ENCODE measurements around the gene MTG2. TPM values are rescaled to one million over a fixed set of nuclear protein-coding genes. Genes with fewer than 3 reads are reported as not detected.

MTG2 gene
- total and polyA plus RNA-seq, 2 of the 13 experiments (the other 11 are each of a cell fraction or from before 2014, with no cell fraction given), result 20.4 to 37.8 TPM

DNA sequence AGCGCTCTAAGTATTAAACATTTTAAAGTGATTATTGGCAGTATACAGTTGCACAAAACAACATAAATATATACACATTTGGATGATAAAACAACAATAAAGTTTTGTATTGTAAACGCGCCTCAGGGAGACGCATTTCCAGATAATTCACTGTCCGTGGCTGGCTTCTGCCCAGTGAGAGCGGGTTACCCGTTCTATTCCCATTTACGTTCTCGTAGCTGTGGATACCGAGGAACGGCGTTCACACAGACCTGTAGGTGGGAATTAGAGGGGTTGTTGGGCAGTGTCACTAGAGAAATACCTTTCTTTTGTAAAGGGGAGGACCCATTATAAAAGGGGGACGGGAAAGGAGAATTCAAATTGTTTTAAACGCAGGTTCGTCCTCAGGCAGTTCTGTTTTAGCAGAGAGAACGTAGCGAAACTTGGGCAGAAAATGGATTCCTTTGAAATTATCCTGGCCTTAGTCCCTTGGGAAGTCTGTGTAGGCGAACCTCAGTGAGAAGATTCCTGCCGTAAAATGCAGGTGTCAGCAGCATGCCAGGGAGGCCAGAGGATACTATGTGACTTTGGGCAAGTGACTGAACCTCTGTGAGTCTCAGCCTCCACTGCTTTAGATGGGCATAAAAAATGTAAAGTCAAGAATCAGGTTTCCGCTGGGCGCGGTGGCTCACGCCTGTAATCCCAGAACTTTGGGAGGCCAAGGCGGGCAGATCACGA is 756 bp downstream of the MTG2 start (continued):
- TF ChIP-seq CREB1 (IDR thresholded peaks at IDR 0.05) (no peak), CREB1 (CRISPR knock-in tag; IDR thresholded peaks at IDR 0.05) (0 out of 2 replicates have a peak, but pooled peaks have one; percentile 28), ZNF367 (CRISPR knock-in tag; IDR thresholded peaks at IDR 0.05; ENCODE audit: borderline replicate concordance) (no peak), ZNF629 (CRISPR knock-in tag; conservative IDR thresholded peaks at IDR 0.05) (peak; percentile 29; the same call in 1 of the 2 replicates), ZNF263 (CRISPR knock-in tag; IDR thresholded peaks at IDR 0.05) (no peak)
- TF ChIP-seq, protein P1, sequence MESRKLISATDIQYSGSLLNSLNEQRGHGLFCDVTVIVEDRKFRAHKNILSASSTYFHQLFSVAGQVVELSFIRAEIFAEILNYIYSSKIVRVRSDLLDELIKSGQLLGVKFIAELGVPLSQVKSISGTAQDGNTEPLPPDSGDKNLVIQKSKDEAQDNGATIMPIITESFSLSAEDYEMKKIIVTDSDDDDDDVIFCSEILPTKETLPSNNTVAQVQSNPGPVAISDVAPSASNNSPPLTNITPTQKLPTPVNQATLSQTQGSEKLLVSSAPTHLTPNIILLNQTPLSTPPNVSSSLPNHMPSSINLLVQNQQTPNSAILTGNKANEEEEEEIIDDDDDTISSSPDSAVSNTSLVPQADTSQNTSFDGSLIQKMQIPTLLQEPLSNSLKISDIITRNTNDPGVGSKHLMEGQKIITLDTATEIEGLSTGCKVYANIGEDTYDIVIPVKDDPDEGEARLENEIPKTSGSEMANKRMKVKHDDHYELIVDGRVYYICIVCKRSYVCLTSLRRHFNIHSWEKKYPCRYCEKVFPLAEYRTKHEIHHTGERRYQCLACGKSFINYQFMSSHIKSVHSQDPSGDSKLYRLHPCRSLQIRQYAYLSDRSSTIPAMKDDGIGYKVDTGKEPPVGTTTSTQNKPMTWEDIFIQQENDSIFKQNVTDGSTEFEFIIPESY (CRISPR knock-in tag; IDR thresholded peaks at IDR 0.05), result peak; percentile 22; the same call in 1 of the 2 replicates

DNA sequence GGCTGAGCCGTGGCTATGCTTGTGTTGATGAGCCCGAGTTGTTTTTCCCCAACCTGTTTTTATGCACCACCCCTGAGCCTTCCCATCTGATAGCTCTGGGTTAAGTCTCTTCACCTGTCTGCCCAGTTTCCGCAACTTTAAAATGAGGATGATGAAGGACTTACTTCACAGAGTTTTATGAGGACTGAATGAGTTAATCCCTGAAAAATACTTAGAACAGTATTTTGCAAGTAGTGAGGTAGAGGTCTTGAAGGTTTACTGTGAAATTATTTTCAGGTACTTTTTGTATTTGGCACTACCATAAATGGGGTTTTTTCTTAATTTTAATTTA is 3.2 kb downstream of the MTG2 start:
- Histone ChIP-seq H3K79me2 (ENCODE audit: insufficient read depth, low read length) (peaks cover 57% of the 10 kb centered on the region), H3K9me3 (ENCODE audit: low read length) (no peaks in the 10 kb centered on the region), H3K4me3 (replicated peaks in 1 of 3; ENCODE audit: insufficient read depth in 1 of 3, low read depth in 2 of 3, low read length in 3 of 3) (peak overlapping the region in 2 of 3 experiments; percentile 5 to 15; a peak in 2 of 6 replicates), H3K4me1 (ENCODE audit: insufficient read depth, low read length) (peaks cover 48% of the 10 kb centered on the region), H3K27ac (ENCODE audit: extremely low read length, insufficient read depth, low read length) (peak overlapping the region; percentile 57), H2AFZ (ENCODE audit: low read length) (no peak overlapping the region), H4K20me1 (ENCODE audit: insufficient read depth, low read length) (no peaks in the 10 kb centered on the region), H3K27me3 (ENCODE audit: control insufficient read depth in 1 of 2, insufficient read depth in 2 of 2, low read length in 2 of 2) (no peaks in the 10 kb centered on the region; a peak in 1 of 5 replicates), H3K9ac (ENCODE audit: insufficient read depth, low read depth, low read length) (peak overlapping the region; percentile 30), H3K4me2 (ENCODE audit: low read depth, low read length) (peak overlapping the region; percentile 61), H3K36me3 (replicated peaks in 1 of 2; ENCODE audit: control insufficient read depth in 1 of 2, insufficient read depth in 2 of 2, low read length in 2 of 2) (peaks cover 9 to 20% of the 10 kb centered on the region in 2 experiments)
- ATAC-seq (no peak), FAIRE-seq (no peak), DNase-seq (ENCODE audit: low spot score) (no peak)
- intact Hi-C loops (cut with micrococcal nuclease; ENCODE audit: unreplicated experiment) (no loop called here), in situ Hi-C loops (cut with HindIII; ENCODE audit: extremely low pct_ligation_motif_present, low pct_unique_long_range_greater_than_20kb) (no loop called here)
- CTCF ChIA-PET (ENCODE audit: low intra/inter-chr PET ratio, low total read pairs), result no interaction called here
- WGBS (ENCODE audit: low lambda C conversion rate), result 66% methylated on average over 3 of the region's 3 CpGs
- POLR2A ChIA-PET, result no interaction called here
- no TSS peak for BruUV-seq (replicated peaks)
- TF ChIP-seq KDM5B (CRISPR knock-in tag; IDR thresholded peaks at IDR 0.05; ENCODE audit: borderline replicate concordance) (no peak), SPEN (CRISPR knock-in tag; IDR thresholded peaks at IDR 0.05; ENCODE audit: low read depth) (no peak), ZNF619 (CRISPR knock-in tag; IDR thresholded peaks at IDR 0.05) (0 out of 2 replicates have a peak, but pooled peaks have one; percentile 0), ZNF605 (CRISPR knock-in tag; IDR thresholded peaks at IDR 0.05) (0 out of 2 replicates have a peak, but pooled peaks have one; percentile 8), ZNF124 (CRISPR knock-in tag; IDR thresholded peaks at IDR 0.05) (0 out of 2 replicates have a peak, but pooled peaks have one; percentile 3), HNF4G (IDR thresholded peaks at IDR 0.05; ENCODE audit: borderline replicate concordance, low read depth, low read length) (no peak), HNF4G (CRISPR knock-in tag; IDR thresholded peaks at IDR 0.05; ENCODE audit: borderline replicate concordance, low read depth) (0 out of 2 replicates have a peak, but pooled peaks have one; percentile 12), ZNF672 (CRISPR knock-in tag; IDR thresholded peaks at IDR 0.05) (0 out of 2 replicates have a peak, but pooled peaks have one; percentile 58), SMARCC2 (IDR thresholded peaks at IDR 0.05) (no peak), ZSCAN21 (CRISPR knock-in tag; IDR thresholded peaks at IDR 0.05; ENCODE audit: borderline replicate concordance) (no peak)
- TF ChIP-seq, protein P2, sequence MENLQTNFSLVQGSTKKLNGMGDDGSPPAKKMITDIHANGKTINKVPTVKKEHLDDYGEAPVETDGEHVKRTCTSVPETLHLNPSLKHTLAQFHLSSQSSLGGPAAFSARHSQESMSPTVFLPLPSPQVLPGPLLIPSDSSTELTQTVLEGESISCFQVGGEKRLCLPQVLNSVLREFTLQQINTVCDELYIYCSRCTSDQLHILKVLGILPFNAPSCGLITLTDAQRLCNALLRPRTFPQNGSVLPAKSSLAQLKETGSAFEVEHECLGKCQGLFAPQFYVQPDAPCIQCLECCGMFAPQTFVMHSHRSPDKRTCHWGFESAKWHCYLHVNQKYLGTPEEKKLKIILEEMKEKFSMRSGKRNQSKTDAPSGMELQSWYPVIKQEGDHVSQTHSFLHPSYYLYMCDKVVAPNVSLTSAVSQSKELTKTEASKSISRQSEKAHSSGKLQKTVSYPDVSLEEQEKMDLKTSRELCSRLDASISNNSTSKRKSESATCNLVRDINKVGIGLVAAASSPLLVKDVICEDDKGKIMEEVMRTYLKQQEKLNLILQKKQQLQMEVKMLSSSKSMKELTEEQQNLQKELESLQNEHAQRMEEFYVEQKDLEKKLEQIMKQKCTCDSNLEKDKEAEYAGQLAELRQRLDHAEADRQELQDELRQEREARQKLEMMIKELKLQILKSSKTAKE (CRISPR knock-in tag; IDR thresholded peaks at IDR 0.05; ENCODE audit: borderline replicate concordance), result no peak
- TF ChIP-seq, protein P3, sequence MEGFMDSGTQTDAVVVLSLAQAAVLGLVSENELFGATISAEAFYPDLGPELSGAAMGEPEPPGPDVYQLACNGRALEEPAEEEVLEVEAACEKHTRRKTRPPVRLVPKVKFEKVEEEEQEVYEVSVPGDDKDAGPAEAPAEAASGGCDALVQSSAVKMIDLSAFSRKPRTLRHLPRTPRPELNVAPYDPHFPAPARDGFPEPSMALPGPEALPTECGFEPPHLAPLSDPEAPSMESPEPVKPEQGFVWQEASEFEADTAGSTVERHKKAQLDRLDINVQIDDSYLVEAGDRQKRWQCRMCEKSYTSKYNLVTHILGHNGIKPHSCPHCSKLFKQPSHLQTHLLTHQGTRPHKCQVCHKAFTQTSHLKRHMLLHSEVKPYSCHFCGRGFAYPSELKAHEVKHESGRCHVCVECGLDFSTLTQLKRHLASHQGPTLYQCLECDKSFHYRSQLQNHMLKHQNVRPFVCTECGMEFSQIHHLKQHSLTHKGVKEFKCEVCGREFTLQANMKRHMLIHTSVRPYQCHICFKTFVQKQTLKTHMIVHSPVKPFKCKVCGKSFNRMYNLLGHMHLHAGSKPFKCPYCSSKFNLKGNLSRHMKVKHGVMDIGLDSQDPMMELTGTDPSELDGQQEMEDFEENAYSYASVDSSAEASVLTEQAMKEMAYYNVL (CRISPR knock-in tag; IDR thresholded peaks at IDR 0.05; ENCODE audit: borderline replicate concordance), result 0 out of 2 replicates have a peak, but pooled peaks have one; percentile 3

Measured in HepG2 (cell line).